GM19351 (cell line): ENCODE data around the gene NECAB3.
"Not testable (repeated sequence)": the region's sequence is repeated elsewhere in the genome, so short reads cannot be mapped to it uniquely, and the experiment has no call there.

Experiments
- ATAC-seq: cut with Tn5 transposase; IDR thresholded peaks from one replicate; pipeline ENCODE4 v1.9.1; 2021; ENCODE audit warnings: mild to moderate bottlenecking, moderate library complexity; ENCODE audit not compliant: unreplicated experiment

Gene NECAB3

DNA sequence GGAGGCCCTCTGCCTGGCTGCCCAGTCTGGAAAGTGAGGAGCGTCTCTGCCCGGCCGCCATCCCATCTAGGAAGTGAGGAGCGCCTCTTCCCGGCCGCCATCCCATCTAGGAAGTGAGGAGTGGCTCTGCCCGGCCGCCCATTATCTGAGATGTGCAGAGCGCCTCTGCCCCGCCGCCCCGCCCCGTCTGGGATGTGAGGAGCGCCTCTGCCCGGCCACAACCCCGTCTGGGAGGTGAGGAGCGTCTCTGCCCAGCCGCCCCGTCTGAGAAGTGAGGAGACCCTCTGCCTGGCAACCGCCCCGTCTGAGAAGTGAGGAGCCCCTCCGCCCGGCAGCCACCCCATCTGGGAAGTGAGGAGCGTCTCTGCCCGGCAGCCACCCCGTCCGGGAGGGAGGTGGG lies 24.7 kb upstream of the NECAB3 start:
- not testable (repeated sequence) for ATAC-seq

DNA sequence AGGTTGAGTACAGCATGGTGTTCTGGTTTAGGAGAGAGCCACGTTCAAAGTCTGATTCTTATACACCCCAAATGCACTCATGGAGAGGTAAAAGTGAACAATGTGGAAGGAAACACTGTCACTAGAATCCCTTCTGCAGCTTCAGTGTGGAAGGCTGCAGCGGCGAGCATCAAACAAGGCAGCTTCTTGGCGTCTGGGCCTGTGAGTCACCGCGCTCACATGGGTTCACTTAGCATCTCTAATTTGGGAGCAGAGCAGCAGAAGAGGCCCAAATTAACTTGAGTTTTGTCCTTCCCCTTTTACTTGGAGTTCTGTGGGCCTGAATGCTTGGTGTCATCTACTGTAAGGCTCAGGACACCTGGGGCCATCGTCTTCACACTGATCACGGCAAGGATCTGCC lies 22.9 kb upstream of the NECAB3 start:
- no peak for ATAC-seq

DNA sequence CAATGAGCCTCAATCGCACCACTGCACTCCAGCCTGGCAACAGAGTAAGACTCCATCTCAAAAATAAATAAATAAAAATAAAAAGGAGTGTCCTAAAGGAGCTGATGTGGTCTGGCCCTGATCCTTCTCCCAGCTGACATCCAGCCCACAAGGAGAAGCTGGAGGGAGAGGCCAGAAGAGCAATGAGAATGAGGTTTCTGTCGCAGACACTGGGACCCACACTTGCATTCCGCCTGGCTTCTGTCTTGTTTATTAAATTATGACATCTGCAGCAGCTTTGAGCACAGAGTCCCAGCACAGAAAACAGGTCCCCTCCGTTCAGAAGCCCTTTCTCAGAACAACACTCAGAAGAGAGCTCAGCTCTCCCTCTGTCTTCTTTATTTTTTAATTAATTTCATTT lies 22.2 kb upstream of the NECAB3 start:
- no peak for ATAC-seq

DNA sequence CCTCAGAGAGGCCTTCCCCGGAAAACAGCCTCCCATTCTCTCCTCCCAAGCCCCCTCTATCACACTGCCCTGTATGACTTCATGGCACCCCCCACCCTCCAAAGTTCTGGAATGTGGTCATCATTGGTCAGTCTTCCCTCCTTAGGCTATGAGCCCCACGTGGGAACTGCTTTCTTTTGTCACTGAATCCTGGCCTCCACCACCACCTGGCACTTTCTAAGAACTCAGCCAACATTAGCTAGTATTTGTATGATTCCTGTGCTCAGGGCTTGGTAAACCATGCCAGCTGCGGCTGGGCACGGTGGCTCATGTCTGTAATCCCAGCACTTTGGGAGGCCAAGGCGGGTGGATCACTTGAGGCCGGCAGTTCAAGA lies 20.4 kb upstream of the NECAB3 start:
- no peak for ATAC-seq

DNA sequence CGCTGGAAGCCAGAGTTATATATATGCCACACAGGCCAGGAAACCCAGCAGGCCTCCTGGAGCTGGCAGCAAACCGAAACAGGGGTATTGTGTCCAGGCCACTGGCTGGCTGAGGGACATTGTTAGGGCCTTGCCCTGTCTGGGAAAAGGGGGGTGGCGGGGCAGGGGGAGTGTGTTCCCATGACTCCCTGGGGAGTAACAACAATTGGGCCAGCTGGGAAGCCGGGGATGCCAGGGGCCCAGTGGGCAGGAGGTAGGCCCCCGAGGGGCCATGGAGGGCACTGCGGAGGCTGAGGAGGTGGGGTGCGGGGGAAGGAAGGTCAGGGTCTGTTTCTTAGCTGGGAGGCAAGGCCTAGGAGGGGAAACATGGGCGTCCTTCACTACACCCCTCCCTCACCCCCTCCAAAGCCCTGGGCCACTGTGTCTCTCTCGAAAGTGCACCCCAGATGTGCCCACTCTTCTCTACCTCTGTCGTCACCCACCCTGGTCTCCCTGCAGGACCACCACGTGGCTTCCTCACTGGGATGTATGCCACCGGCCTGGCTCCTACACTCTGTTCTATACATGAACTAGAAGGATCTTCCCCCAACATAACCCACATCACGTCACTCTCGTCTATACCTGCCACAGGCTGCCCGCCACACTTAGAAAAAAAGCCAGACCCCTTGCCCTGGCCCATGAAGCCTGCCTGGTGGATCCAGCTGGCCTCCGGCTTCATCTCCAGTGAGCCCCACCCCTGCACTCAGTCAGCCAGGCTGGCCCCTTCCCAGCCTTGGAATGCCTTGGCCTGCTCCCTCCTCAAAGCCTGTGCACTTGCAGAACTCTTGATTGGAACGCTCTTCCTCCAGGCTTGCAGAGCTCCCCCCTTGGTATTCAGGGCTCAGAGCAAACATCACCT lies 19.8 kb upstream of the NECAB3 start:
- ATAC-seq: no peak

DNA sequence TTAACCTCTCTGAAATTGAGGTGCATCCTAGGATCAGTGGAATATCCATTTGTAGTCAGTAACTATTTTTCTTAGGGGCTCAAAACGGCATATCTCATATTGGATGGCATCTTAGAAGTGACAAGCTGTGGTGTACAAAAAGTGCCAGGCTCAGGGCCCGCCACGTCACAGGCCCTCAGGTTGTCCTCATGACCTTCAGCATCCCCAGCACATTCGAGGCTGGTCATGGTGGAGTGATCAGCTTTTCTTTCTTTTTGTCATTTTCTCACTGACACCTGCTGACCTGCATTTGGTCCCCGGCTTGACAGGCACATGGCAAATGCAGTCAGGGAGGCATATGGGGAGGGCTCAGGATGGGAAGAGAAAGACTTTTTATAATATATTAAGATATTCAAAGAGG lies 19.1 kb upstream of the NECAB3 start:
- no peak for ATAC-seq

DNA sequence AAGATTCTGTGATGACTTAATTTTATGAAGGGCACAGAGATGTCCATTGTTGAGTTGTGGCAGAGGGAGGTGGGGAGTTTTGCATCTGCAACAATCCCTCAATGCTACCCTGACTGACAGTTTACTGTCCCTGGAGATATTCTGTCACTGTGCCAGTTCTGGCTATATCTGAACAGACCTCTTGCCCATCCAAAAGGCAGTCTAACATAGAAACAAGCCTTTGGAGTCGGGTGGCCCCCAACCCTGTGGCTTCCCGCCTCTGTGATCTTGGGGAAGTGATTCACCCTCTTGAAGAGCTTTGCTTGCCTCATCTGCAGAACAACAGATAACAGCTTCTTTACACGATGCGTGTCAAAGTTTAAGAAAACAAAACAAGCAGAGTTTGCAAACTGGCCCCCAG lies 15.7 kb upstream of the NECAB3 start:
- no peak for ATAC-seq

DNA sequence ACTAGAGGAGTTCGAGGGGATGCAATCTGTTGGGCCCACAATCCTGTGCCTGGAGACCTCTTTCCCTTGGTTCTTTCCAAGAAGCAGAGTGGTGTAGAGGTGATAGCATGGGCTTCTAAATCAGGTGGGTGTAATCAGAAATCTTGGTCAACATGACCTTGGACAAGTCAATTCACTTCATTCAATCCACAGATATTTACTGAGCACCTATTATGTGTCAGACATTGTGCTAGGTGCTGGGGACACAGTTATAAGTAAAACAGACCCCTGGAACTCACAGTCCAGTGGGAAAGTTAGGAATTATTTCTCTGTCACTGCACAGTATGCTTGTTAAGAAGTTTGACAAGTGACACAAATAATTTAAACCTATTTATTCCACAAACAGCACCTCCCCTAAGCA lies 15.3 kb upstream of the NECAB3 start:
- ATAC-seq: no peak

DNA sequence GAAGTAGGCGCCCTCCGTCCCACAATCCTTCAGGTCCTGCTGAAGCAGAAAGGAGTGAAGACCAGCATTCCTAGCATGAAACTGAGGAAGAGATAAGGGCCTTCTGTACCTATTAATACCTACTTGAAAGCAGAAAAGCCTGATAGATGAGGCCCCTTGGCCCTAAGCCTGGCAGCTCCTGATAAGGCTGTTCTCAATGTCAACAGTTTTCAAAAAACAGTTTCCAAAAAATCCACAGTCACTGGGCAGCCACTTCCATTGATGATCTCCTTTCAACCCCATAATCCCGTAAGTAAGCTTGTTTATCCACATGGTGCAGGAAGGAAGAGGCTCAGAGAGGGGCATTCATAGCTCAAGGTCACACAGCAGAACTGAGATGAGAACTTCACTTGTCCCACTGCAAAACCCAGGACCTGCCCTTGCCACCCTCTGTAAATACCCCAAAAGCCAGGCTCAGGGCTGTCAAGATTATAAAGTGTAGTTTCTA lies 14.8 kb upstream of the NECAB3 start:
- no peak for ATAC-seq

DNA sequence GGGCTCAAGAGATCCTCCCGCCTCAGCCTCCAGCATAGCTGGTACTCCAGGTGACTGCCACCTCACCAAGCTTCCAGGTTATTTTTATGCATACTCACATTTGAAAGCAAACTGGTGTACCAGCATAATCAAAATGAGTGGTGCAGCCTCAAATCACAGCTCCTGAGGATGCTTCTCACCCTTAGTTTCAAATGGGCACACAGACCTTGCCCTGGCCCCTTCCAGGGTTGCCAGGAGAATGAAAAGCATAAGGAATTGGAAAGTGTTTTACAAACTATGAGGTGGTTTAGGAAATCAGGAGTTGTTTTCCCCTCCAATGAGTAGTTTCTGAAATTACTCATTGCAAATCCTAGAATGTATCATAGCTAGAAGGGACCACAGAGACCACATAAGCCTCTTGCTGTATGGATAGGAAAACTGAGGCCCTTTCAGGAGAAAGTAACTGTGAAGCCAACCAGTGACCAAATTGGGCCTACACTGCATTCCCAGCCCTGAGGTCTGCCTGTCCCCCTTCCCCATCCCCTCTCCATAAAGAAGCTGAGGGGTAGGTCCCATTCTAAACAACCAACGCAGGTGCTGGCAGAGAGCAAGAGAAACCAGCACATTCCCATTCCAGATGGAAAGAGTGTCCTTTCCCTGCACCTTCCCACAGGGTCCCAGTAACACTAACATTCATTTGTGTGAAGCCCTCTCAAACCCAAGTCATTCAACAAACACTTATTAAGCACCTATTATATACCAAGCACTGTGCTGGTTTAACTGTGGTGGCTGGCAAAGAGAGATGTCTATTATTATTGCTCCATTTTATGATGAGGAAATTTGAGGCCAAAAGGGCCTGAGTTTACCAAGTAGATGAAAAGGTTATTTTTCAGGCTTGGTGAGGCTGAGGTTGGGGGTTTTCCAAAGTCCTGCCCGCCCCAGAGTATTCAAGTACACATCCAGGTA lies 14.0 kb upstream of the NECAB3 start:
- no peak for ATAC-seq

DNA sequence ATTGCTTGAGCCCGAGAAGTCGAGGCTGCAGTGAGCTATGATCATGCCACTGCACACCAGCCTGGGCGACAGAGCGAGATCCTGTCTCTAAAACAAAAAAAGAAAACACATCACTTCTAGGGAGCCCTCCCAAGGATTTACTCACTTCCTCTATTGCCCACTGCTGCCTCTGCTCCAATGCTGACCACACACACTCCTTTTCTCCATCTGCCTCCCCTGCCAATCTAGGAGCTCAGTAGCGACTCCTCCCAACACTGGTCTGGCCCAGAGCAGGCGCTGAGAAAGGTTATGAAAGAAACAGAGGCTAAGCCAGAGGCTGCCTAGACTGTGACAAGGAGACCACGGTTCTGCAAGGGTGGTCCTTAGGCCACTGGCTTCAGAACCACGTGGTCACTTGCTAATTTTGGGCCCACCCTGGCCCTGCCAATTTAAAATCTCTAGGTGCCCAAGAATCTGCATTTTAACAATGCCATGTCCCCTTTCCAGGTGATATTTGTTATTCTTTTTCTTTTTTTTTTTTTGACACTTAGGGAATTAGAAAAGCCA lies 13.2 kb upstream of the NECAB3 start:
- no peak for ATAC-seq

DNA sequence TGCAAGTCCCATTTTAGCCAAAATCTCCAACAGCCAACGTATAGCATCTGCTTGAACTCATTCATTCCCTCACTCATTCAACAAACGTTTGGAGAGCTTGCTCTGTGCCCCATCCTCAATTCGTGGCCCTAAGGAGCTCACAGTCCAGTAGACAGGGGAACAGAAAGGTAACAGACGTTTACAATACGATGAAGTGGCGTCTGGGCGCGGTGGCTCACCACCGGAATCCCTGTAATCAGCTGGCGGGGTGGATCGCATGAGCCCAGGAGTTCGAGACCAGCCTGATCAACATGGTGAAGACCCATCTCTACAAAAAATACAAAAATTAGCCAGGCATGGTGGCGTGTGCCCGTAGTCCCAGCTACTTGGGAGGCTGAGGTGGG lies 12.7 kb upstream of the NECAB3 start:
- no peak for ATAC-seq

DNA sequence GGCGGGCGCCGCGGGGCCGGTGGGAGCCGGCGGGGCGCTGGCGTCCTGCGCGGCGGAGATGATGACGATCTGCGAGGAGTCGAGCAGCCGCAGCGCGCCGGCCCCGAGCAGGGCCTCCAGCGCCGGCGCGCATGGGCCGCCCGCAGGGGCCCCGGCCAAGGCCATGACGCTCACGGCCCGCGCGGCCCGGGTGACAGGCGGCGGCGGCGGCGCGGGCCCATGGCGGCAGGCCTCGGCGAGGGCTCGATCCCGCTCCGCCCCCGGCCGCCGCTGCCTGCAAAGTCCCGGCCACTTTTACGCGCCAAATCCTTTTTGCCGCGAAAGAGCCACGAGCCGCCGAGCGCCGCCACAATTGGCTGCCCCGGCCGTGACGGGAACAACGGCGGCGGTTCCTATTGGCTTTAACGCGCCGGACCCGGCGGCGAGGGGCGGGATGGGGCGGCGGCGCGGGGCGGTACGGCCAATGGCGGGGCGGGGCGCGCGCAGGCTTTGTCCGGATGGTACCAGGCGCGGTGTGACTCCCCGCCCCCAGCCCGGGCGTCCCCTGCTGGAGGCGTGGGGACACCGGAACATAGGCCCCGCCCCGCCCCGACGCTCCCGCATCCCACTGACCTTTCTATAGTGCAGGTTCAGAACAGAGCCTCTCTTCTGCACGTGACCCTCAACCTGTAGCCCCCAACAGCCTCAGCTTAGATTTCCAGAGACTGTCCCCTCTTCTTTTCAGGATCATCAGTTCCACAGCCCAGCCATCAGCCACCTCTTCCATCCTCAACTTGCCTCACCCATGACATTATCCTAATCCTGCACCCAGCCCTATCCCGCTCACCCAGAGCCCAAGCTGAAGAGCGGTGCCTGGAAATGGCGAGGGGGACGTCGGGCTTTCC lies 12.1 kb upstream of the NECAB3 start, which contains the start of gene E2F1:
Gene E2F1 (minus strand): TSS at position 286 of the 884 bp plus-strand sequence. CDS start 121 bp downstream, at position 165.
- ATAC-seq: peak; percentile 80

DNA sequence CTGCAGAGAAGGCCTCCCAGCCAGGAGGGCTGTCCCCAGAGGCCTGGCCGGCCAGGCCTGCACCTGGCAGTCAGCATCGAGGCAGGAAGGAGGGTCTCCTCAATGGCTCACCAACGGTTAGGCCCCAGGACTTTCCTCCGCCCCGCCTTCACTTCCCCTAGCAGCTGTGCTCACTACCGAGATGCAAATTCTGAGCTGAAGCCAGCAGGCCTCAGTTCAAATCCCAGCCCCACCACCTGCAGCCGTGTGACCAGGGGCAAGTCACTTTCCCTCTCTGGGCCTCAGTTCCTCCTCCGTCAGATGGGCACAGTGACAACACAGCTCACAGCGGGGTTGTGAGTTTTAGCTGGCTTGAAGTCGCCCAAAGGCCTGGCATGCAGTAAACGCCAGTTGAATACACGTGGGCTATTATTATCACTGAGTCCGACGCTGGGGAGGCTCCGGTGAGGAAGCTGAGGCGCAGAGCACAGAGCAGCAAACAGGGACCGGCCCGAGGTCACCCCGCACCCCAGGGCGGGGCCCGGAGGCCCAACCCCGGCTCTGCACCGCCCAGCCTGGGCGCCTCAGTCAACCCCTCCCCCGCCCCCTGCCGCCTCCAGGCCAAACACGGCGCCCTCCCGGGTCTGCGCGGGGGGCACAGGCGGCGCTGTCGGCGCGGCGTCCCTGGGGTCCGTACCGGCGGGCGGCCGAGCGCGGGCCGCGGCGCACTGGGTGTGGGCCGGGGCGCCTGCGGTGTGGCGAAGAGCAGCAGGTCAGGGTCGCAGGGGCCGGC lies 11.3 kb upstream of the NECAB3 start:
- ATAC-seq: peak; percentile 35

DNA sequence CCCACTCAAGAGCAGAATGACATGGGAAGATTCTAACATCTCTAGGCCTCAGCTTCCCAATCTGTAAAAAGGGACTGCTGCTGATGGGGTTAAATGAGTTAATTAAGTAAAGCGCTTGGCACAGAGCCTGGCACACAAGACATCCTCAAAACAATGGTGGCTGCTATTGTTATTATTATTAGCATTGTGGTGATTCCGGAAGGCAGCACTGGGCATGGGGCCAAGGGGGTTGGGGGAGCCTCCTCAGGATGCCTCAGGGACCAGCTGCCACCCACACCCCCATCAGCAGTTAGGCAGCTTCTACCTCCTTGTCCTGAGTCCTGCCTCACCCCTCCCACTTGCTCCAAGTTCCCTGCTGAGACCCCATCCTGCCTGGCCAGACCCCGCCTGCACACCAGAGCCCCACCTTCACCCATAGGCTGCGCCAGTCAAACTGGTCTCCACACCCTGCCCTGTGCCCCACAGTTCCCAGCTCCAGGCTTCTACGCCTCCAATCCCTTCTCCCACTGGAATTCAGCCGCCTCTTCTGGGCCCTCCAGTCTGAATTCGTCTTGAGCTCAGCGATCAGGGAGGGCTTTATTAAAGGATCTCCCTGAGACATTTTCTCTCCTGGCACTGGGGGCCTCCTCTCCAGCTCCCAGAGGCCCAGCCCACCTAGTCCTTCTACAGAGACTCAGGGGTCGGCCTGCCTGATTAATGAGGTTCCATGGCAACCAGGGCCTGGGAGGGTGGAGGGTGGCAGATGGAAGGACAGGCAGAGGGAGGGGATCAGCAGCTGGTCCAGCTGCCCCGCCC lies 10.5 kb upstream of the NECAB3 start:
- ATAC-seq: no peak

DNA sequence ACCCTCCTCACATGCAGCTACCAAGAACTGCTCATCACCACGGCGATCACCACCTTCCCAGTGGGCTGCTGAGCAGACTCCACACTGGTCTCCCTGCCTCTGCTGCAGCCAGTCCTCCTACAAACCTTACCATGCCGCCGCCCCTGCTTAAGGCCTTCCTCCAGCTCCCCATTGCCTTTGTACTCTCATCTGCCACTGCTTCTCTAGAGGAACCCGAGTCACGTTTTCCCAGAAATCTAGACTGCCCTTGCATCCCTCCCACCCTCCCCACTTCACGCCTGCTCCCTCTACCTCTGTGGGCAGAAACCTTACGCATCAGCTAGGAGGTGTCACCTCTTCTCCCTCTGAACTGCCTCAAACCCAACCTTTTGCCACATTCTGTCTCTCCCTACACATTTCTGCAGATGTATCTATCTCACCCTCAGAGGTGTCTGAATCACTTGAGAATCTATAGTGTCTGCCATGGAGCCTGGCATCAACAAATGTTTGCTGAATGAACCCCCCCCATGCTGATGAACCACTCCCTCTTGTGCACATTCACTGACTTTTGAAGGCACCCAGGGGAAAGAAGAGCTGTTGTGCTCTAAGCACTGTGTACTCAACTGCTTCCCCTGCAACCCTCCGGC lies 7.6 kb upstream of the NECAB3 start:
- ATAC-seq: no peak

DNA sequence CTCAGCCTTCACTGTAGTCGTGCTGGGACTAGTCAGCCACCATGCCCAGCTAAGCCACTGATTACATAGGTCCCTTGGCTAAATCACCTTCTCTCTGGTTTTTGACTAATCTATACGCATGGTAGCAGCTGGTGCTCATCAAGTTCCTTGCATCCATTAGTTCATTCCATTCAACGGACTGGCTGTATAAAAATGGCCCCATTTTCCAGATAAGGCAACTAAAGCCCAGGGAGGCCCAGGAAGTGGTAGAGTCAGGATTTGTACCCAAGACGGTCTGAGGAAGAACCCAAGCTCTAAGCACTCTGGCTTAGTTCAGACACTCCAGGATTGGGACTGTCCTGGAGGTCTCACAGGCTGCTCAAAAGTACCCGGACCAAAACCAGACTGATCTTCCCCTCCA lies 7.1 kb upstream of the NECAB3 start:
- ATAC-seq: no peak

DNA sequence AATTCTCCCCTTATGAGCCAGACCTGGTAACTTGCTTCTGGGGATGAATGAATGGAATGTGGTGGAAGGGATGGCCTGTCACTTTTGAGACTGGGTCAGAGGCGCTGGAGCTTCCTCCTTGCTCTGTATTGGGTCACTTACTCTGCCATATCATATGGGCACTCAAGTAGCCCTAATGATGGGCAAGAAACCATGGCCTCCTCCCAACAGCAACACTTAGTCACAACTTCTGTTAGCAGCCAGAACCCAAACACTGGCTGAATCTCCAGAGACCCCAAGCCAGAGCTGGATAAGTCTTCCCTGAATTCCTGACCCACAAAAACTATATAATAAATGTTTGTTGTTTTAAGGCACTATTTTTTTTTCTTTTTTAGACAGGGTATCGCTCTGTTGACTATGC lies 6.5 kb upstream of the NECAB3 start:
- no peak for ATAC-seq
